ENCODE data around the gene NAT14.

Gene NAT14

DNA sequence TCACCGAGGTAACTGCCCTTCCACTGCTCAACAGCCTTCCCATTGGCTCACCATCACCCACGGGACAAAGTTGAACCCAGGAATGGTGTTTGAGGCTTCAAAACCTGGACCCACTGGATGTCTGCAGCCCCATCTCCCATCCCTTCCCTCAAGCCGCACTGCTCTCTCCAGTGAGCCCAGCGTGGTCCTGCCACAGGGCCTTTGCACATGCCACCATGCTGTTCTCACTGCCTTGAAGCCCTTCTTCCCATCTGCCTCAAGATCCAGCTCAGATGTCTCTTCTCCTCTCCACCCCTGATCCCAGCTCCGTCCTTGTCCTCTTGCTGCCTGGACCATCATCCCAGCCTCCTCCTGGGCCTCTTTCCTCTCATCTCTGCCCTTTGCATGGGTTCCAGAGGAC lies 45.9 kb upstream of the NAT14 start:
- Histone ChIP-seq H3K9me2 (replicated peaks; ENCODE audit: insufficient read depth, low read length) (no peaks in the 10 kb centered on the region), H3K9me3 (replicated peaks; ENCODE audit: insufficient read depth, low read length) (no peaks in the 10 kb centered on the region), H3K79me2 (ENCODE audit: low read length) (no peaks in the 10 kb centered on the region), H3F3A (ENCODE audit: insufficient read depth, low read length) (no peaks in the 10 kb centered on the region), H3K27ac (ENCODE audit: low read length) (no peak overlapping the region), H3K4me3 (ENCODE audit: low read length) (no peak overlapping the region), H4K20me1 (ENCODE audit: insufficient read depth, low read length) (no peaks in the 10 kb centered on the region), H3K4me1 (ENCODE audit: low read length) (no peaks in the 10 kb centered on the region), H3K4me2 (ENCODE audit: low read depth, low read length) (no peak overlapping the region), H3K9ac (ENCODE audit: low read length) (no peak overlapping the region), H2AFZ (ENCODE audit: low read length) (no peak overlapping the region), H3K36me3 (replicated peaks; ENCODE audit: insufficient read depth, low read length) (no peaks in the 10 kb centered on the region), H3K27me3 (replicated peaks; ENCODE audit: insufficient read depth, low read length) (peaks cover 42% of the 10 kb centered on the region)
- TF ChIP-seq EZH2 (optimal IDR thresholded peaks at IDR 0.05; ENCODE audit: low read depth, low read length) = no peak
- TF ChIP-seq, protein P1, sequence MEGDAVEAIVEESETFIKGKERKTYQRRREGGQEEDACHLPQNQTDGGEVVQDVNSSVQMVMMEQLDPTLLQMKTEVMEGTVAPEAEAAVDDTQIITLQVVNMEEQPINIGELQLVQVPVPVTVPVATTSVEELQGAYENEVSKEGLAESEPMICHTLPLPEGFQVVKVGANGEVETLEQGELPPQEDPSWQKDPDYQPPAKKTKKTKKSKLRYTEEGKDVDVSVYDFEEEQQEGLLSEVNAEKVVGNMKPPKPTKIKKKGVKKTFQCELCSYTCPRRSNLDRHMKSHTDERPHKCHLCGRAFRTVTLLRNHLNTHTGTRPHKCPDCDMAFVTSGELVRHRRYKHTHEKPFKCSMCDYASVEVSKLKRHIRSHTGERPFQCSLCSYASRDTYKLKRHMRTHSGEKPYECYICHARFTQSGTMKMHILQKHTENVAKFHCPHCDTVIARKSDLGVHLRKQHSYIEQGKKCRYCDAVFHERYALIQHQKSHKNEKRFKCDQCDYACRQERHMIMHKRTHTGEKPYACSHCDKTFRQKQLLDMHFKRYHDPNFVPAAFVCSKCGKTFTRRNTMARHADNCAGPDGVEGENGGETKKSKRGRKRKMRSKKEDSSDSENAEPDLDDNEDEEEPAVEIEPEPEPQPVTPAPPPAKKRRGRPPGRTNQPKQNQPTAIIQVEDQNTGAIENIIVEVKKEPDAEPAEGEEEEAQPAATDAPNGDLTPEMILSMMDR (IDR thresholded peaks at IDR 0.05; ENCODE audit: low read length) = no peak
- TF ChIP-seq EZH2phosphoT487 (IDR thresholded peaks at IDR 0.05; ENCODE audit: low read length) = no peak
- DNase-seq = no peak

DNA sequence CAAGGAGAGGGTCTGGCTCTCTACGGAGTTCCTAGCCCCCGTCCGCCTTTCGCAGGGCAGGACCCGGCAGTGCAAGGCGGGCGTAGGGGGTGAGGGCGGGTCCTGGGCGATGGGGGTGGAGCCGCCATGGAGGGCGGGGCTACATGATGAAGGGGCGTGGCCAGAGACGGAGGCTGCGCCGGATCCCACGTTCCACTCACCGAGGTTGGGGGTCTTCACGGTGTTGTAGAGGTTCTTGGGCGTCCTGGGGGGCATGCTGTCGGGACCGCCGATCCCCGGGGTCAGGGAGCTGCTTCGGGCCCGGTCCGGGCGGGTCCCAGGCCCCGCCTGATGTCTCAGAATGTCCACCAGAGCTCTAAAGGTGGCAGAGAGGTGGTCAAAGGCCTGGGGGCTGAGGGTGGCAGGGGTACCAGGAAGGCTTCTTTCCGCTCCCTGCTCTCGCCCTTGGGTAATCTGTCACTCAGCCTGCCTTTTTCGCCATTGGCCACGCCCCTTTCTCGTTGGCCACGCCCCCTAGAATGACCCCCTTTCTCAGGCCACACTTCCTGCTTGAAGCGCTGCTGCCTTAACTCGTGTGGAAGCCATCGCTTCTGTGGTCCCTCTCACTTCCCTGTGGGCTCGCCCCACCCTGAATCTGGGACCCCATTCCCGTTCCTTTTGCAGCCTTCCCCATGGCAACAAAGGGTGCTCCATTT lies 44.4 kb upstream of the NAT14 start:
- H3K9me2 ChIP-seq (replicated peaks; ENCODE audit: insufficient read depth, low read length) = no peaks in the 10 kb centered on the region
- H3K27ac ChIP-seq (ENCODE audit: low read length) = no peak overlapping the region
- no peaks in the 10 kb centered on the region for H3F3A ChIP-seq (ENCODE audit: insufficient read depth, low read length)
- no peak overlapping the region for H2AFZ ChIP-seq (ENCODE audit: low read length)
- no peak overlapping the region for H3K9ac ChIP-seq (ENCODE audit: low read length)
- peaks cover 57% of the 10 kb centered on the region for H3K27me3 ChIP-seq (replicated peaks; ENCODE audit: insufficient read depth, low read length)
- no peaks in the 10 kb centered on the region for H3K36me3 ChIP-seq (replicated peaks; ENCODE audit: insufficient read depth, low read length)
- H3K4me1 ChIP-seq (ENCODE audit: low read length) = no peaks in the 10 kb centered on the region
- H4K20me1 ChIP-seq (ENCODE audit: insufficient read depth, low read length) = no peaks in the 10 kb centered on the region
- no peak overlapping the region for H3K4me3 ChIP-seq (ENCODE audit: low read length)
- H3K4me2 ChIP-seq (ENCODE audit: low read depth, low read length) = no peak overlapping the region
- TF ChIP-seq EZH2phosphoT487 (IDR thresholded peaks at IDR 0.05; ENCODE audit: low read length) = no peak
- TF ChIP-seq, protein P1 (IDR thresholded peaks at IDR 0.05; ENCODE audit: low read length) = no peak
- no peak for TF ChIP-seq EZH2 (optimal IDR thresholded peaks at IDR 0.05; ENCODE audit: low read depth, low read length)
- DNase-seq = no peak
- no peaks in the 10 kb centered on the region for H3K9me3 ChIP-seq (replicated peaks; ENCODE audit: insufficient read depth, low read length)
- H3K79me2 ChIP-seq (ENCODE audit: low read length) = no peaks in the 10 kb centered on the region

DNA sequence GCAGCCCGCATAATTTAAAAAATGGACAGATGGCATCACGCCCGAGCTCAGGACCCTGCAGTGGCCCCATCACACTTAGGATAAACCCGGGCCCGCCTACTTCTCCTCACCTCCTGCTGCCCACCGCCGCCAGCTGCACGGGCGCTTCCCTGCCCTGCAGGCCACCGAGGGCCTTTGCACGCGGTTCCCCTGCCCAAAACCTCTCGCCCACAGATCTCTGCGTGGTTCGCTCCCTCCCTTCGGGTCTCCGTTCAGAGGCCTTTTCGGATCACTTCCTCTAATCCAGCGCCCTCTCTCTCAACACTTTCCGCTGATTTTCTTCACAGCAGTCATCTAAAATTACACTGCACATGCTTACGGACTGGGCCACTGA lies 43.7 kb upstream of the NAT14 start:
- Histone ChIP-seq H3K9me3 (replicated peaks; ENCODE audit: insufficient read depth, low read length) (no peaks in the 10 kb centered on the region), H4K20me1 (ENCODE audit: insufficient read depth, low read length) (no peaks in the 10 kb centered on the region), H3K4me1 (ENCODE audit: low read length) (no peaks in the 10 kb centered on the region), H3F3A (ENCODE audit: insufficient read depth, low read length) (no peaks in the 10 kb centered on the region), H3K4me2 (ENCODE audit: low read depth, low read length) (no peak overlapping the region), H3K27me3 (replicated peaks; ENCODE audit: insufficient read depth, low read length) (peaks cover 63% of the 10 kb centered on the region), H3K9me2 (replicated peaks; ENCODE audit: insufficient read depth, low read length) (no peaks in the 10 kb centered on the region), H2AFZ (ENCODE audit: low read length) (no peak overlapping the region), H3K79me2 (ENCODE audit: low read length) (no peaks in the 10 kb centered on the region), H3K9ac (ENCODE audit: low read length) (no peak overlapping the region), H3K36me3 (replicated peaks; ENCODE audit: insufficient read depth, low read length) (no peaks in the 10 kb centered on the region), H3K27ac (ENCODE audit: low read length) (no peak overlapping the region), H3K4me3 (ENCODE audit: low read length) (no peak overlapping the region)
- DNase-seq = no peak
- TF ChIP-seq, protein P1 (IDR thresholded peaks at IDR 0.05; ENCODE audit: low read length) = no peak
- no peak for TF ChIP-seq EZH2 (optimal IDR thresholded peaks at IDR 0.05; ENCODE audit: low read depth, low read length)
- no peak for TF ChIP-seq EZH2phosphoT487 (IDR thresholded peaks at IDR 0.05; ENCODE audit: low read length)

Data from MM.1S (cell line).